WTC11 (cell line): ENCODE measurements around the gene IMMP1L.

Experiments used
- CREB1 ChIP-seq: sonication (generic); formaldehyde crosslinking; IDR thresholded peaks from 2 replicates; pipeline ENCODE4 v1.8.0; 2023; ENCODE audit warnings: mild to moderate bottlenecking, missing genetic modification reagents
- ESRRA ChIP-seq: sonication (generic); formaldehyde crosslinking; IDR thresholded peaks from 2 replicates; pipeline ENCODE4 v1.8.1; 2022; ENCODE audit warnings: mild to moderate bottlenecking, missing genetic modification reagents, borderline replicate concordance
- GABPB1 ChIP-seq: sonication (generic); formaldehyde crosslinking; IDR thresholded peaks from 2 replicates; pipeline ENCODE4 v1.8.1; 2023; ENCODE audit warnings: mild to moderate bottlenecking, missing genetic modification reagents
- NR3C1 ChIP-seq: sonication (generic); formaldehyde crosslinking; conservative IDR thresholded peaks from 2 replicates; pipeline ENCODE4 v1.8.1; 2023; ENCODE audit warnings: low read depth, mild to moderate bottlenecking, missing genetic modification reagents
- TEAD4 ChIP-seq: sonication (generic); formaldehyde crosslinking; IDR thresholded peaks from 2 replicates; pipeline ENCODE4 v1.8.0; 2022; ENCODE audit warnings: mild to moderate bottlenecking, missing genetic modification reagents
- ZNF121 ChIP-seq: sonication (generic); formaldehyde crosslinking; IDR thresholded peaks from 2 replicates; pipeline ENCODE4 v1.8.0; 2023; ENCODE audit warnings: missing genetic modification reagents
- TF ChIP-seq, protein P1 (sequence below): fragments of 200-600 bp; IDR thresholded peaks from 2 replicates; pipeline ENCODE4 v1.8.0; 2022; ENCODE audit warnings: antibody characterized with exemption
- TF ChIP-seq, protein P2 (sequence below): sonication (generic); formaldehyde crosslinking; IDR thresholded peaks from 2 replicates; pipeline ENCODE4 v1.8.1; 2022; ENCODE audit warnings: low read depth, missing genetic modification reagents, borderline replicate concordance
- TF ChIP-seq, protein P3 (sequence below): fragments of 250-450 bp; sonication (Bioruptor Pico); IDR thresholded peaks from 2 replicates; pipeline ENCODE4 v1.9.0; 2021; ENCODE audit warnings: mild to moderate bottlenecking
- TF ChIP-seq, protein P4 (sequence below): sonication (generic); formaldehyde crosslinking; IDR thresholded peaks from 2 replicates; pipeline ENCODE4 v1.8.0; 2022; ENCODE audit warnings: missing genetic modification reagents
- TF ChIP-seq, protein P5 (sequence below): sonication (generic); formaldehyde crosslinking; IDR thresholded peaks from 2 replicates; pipeline ENCODE4 v1.8.0; 2022; ENCODE audit warnings: mild to moderate bottlenecking, missing genetic modification reagents

DNA sequence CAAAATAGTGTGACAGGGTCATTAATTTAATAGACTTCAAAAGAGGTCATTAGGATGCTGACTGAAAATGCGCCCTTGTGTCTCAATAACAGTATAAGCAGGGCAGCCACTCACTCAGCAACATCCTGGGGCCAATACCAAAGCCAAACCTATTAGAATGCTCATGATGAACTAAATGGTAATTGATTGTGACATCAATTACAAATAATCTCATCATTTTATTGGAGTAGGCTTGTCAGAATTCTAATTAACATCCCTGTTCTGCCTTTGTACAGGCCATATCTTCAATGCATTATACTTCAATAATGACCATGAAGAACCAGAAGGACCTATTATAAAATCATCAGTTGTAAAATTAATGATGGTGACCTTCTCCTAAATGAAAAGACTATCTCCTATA lies 75.6 kb downstream of the IMMP1L start:
- TF ChIP-seq, protein P1, sequence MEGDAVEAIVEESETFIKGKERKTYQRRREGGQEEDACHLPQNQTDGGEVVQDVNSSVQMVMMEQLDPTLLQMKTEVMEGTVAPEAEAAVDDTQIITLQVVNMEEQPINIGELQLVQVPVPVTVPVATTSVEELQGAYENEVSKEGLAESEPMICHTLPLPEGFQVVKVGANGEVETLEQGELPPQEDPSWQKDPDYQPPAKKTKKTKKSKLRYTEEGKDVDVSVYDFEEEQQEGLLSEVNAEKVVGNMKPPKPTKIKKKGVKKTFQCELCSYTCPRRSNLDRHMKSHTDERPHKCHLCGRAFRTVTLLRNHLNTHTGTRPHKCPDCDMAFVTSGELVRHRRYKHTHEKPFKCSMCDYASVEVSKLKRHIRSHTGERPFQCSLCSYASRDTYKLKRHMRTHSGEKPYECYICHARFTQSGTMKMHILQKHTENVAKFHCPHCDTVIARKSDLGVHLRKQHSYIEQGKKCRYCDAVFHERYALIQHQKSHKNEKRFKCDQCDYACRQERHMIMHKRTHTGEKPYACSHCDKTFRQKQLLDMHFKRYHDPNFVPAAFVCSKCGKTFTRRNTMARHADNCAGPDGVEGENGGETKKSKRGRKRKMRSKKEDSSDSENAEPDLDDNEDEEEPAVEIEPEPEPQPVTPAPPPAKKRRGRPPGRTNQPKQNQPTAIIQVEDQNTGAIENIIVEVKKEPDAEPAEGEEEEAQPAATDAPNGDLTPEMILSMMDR = no peak
- TF ChIP-seq ESRRA (CRISPR knock-in tag) (no peak), NR3C1 (CRISPR knock-in tag) (no peak), CREB1 (CRISPR knock-in tag) (no peak), TEAD4 (CRISPR knock-in tag) (no peak), ZNF121 (CRISPR knock-in tag) (no peak), GABPB1 (no peak)
- TF ChIP-seq, protein P2, sequence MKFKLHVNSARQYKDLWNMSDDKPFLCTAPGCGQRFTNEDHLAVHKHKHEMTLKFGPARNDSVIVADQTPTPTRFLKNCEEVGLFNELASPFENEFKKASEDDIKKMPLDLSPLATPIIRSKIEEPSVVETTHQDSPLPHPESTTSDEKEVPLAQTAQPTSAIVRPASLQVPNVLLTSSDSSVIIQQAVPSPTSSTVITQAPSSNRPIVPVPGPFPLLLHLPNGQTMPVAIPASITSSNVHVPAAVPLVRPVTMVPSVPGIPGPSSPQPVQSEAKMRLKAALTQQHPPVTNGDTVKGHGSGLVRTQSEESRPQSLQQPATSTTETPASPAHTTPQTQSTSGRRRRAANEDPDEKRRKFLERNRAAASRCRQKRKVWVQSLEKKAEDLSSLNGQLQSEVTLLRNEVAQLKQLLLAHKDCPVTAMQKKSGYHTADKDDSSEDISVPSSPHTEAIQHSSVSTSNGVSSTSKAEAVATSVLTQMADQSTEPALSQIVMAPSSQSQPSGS (CRISPR knock-in tag) = no peak
- TF ChIP-seq, protein P3, sequence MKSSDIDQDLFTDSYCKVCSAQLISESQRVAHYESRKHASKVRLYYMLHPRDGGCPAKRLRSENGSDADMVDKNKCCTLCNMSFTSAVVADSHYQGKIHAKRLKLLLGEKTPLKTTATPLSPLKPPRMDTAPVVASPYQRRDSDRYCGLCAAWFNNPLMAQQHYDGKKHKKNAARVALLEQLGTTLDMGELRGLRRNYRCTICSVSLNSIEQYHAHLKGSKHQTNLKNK (CRISPR knock-in tag) = no peak
- TF ChIP-seq, protein P4, sequence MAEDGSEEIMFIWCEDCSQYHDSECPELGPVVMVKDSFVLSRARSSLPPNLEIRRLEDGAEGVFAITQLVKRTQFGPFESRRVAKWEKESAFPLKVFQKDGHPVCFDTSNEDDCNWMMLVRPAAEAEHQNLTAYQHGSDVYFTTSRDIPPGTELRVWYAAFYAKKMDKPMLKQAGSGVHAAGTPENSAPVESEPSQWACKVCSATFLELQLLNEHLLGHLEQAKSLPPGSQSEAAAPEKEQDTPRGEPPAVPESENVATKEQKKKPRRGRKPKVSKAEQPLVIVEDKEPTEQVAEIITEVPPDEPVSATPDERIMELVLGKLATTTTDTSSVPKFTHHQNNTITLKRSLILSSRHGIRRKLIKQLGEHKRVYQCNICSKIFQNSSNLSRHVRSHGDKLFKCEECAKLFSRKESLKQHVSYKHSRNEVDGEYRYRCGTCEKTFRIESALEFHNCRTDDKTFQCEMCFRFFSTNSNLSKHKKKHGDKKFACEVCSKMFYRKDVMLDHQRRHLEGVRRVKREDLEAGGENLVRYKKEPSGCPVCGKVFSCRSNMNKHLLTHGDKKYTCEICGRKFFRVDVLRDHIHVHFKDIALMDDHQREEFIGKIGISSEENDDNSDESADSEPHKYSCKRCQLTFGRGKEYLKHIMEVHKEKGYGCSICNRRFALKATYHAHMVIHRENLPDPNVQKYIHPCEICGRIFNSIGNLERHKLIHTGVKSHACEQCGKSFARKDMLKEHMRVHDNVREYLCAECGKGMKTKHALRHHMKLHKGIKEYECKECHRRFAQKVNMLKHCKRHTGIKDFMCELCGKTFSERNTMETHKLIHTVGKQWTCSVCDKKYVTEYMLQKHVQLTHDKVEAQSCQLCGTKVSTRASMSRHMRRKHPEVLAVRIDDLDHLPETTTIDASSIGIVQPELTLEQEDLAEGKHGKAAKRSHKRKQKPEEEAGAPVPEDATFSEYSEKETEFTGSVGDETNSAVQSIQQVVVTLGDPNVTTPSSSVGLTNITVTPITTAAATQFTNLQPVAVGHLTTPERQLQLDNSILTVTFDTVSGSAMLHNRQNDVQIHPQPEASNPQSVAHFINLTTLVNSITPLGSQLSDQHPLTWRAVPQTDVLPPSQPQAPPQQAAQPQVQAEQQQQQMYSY (CRISPR knock-in tag) = no peak
- TF ChIP-seq, protein P5, sequence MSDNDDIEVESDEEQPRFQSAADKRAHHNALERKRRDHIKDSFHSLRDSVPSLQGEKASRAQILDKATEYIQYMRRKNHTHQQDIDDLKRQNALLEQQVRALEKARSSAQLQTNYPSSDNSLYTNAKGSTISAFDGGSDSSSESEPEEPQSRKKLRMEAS (CRISPR knock-in tag) = no peak
